K562 treated with DMSO at 1 percent for 4 hours (cell line): ENCODE data around the gene CBL. TPM values are rescaled to one million over a fixed set of nuclear protein-coding genes. Genes with fewer than 3 reads are reported as not detected.

Experiments used
- total RNA-seq: library from RNA; unstranded; fragments of 300-600 nt; gene quantifications from 2 replicates; pipeline ENCODE4 v1.2.3, GENCODE V29; 2022; ENCODE audit not compliant: insufficient read depth

Gene CBL
- total RNA-seq, result 11.8 and 12.7 TPM in 2 replicates

DNA sequence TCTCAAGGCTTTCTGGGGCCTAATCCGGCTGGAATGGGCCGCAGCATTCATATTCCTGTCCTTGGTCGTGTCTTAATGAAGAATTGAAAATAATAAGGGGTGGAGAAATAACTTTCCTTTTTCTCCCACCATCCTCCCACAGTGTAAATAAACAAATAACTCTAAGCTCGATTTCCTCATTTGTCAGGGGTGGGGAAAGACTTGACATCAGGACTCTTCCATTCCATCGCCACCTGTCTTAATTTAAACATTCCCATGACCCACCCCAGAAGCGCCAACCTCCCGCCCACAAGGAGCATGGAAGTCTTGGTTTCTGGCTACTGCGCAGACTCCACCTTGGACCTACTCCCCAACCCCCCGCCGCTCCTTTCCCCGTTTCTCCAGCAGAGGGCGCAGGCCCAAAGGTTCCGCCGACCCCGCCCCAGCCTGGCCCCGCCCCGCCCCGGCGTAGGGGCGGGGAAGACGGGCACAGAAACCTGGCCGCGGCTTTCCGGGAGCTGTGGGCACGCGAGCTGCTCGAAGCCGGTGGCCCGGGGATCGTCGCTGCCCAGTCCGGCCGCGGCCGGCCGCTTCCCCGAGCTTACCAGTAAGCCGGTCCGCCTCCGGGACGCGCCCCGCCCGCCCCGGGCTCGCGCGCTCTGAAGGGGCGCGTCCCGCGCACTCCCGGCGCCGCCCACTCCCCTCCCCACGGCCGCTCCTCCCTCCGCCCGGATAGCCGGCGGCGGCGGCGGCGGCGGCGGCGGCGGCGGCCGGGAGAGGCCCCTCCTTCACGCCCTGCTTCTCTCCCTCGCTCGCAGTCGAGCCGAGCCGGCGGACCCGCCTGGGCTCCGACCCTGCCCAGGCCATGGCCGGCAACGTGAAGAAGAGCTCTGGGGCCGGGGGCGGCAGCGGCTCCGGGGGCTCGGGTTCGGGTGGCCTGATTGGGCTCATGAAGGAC, at the start of gene CBL:
TSS of gene CBL (plus strand) at position 766 of the 937 bp plus-strand sequence. CDS start at position 845, 79 bp downstream.

DNA sequence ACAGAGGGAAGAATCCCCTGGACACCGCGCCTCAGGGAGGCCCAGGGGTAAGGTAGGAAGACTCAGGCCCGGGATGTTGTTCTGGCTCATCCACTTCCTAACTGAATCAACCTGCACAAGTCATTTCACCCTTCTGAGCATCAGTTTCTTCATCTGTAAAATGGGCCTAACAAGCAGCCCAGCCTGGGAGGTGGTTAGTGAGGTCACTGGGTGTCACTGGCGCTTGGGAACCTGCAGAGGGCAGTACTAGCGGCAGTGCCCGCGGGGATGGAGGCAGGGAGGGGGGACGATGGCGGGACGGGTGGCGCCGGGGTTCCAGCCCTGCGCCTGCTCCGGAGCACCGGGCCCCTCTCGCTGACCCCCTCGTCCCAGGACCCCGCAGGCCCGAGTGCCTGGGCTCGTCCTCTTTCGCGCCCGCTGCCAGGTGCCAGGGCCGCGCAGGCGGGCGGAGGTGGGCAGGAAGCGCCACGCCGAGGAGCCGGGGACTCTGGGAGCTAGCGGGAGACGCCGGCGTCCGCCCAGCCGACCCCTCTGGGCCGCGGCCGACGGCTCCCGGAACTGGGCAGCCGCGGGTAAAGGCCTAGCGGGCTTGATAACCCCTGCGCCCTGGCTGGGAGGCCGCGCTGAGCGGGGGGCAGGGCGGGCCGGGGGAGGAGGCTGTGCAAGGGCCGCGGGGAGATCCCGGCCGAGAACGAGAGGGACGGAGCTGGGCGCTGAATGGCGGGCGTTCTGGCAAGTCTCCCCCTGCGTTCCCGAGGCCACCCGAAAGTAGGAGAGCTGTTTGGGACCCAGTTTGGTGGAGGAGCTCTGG, 37.5 kb upstream of the CBL start, which contains the start of gene NLRX1:
TSS of gene NLRX1 (plus strand) at position 255 of the 811 bp plus-strand sequence. CDS start 2,679 bp downstream, outside the sequence.

DNA sequence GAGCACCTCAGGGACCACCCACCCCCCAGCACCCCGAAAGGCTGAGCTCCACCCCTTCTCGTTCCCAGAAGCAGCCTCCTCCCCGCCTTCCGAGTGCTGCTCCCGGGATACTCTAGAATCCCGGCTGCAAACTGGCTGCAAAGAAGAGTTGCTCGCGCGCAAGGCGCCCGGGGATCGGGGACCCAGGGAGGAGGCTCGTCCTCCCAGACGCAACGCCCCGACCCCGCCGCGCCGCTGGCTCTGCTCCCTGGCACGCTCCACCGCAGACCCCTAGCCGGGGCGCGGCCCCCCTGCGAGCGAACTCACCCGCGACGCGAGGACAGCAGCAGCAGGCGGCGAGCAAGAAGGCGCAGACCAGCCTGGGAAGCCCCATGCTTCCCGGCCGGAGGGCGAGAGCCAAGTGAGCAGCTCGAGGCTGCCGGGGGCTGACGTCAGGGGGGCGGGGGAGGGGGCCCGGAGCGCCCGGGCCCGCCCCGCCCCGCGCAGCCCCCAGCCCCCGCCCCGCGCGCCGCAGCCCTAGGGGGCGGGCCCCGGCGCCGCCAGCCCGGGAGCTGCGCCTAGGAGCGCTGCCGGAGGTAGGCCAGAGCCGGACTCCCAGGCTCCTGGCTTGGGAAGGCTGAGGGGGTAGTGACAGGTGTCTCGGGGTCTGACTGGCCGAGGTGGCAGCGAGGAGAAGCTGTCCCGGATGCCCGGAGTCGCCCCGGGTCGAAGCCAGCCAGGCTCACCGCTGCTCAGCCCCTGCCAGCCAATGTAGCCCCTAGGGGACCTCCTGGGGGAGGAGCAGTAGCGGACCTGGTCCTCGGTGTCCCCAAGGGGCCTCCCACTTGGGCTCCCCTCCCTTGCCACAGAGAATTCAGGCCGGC, 110.8 kb downstream of the CBL start, which contains the start of gene MCAM:
TSS of gene MCAM (minus strand) at position 402 of the 863 bp plus-strand sequence. CDS start at position 373, 29 bp downstream.

DNA sequence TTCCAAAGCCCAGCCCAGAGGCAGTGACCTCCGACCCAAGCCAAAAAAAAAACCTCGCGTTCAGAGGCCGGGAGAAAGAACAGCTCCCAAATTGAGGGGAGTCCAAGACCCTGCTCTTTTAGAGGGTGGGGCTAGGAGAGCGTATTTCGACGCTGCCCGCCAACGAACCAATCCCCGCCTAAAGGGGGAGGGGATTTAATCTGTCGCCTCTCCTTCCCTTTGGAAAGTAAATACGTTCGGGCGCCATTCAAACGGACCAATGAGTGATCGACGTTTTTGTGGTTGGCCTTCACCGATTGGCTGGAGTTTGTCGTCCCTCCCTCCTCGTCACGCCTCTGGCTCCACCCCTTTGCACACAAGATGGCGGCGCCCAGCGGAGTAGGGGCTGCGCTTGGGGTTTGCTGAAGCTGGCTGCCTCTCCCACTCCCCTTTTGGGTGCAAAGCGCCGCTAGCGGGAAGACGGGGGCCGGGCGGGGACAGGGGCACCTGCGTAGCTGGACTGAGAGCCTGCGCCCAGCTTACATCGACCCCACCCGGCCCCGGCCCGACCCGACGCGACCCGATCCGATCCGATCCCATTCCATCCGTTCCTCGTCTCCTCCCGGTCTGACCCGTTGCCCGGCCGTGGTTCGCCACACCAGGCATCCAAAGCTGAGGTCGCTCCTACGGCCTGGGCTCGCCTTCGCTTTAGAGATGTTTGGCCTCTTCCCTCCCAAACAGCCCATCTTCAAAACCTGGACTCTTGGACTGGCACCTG, 128.2 kb downstream of the CBL start, which contains the start of gene RNF26:
TSS of gene RNF26 (plus strand) at position 354 of the 757 bp plus-strand sequence. CDS start 596 bp downstream, outside the sequence.

DNA sequence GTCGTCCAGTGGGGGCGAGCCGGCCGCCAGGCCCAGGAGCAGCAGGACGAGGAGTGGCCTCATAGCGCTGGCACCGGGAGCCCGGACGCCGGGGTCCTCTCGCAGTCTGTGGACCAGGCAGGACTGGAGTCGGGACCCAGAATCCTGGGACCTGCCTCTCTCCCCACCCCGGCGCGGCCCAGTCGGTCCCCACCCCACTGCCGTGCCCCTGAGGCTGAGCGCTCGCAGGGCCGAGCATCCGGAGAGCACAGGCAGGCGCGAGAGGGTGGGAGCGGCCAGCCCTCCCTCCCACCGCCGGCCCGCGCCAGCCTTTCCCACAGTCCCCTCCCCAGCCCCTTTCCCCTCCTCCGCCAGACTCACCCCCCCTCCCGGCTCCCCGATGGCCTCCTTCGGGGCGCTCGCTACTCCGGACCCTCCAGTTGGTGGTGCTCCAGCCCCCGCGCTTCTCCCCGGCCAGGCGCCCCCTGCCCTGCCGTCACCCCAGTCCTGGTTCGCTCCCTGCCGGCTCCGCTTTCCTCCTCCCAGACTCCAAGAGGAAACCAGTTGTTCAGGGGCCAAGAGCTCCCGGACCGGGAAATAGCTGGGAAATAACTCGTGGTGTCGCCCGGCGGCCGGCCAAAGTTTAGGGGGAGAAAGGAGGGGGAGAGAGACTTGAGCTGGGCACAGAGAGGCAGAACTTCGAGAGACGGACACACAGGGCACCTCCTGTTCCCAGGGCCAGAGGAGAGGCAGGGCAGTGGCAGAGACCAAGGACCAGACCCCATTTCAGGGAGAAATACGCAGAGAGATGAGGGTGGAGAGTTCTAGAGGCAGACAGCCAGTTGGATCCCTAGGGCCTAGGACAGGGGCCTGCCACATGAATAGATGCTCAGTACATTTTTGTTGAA, 134.4 kb downstream of the CBL start, which contains the start of gene C1QTNF5:
TSS of gene C1QTNF5 (minus strand) at position 549 of the 887 bp plus-strand sequence. CDS start at position 63, 486 bp downstream.

DNA sequence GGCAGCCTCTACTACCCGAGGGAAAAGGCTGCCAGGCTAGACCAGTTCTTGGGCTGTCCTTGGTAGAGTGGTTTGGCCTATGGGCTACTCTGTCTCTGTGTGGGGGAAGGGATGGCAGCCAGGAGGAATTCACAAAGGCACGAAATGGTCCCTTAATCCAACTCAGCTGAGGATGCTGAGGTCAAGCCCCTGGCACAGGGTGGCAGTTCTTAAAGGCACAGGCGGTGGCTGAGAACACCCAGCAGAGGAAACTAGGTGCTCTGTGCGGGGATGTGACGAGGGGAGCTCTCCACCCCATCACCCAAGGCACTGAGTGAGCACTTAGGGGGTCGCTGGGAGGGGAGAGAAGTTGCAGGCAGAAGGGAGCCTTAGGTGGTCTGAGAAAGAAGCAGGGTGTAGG, 140.5 kb downstream of the CBL start, which contains the start of gene MFRP:
TSS of gene MFRP (minus strand) at position 101 of the 400 bp plus-strand sequence. CDS start 192 bp downstream, outside the sequence.

Other genes with a start within 250 kb of the CBL start
- gene FOXR1, start 234.6 kb upstream of the CBL start, total RNA-seq, result not detected in 2 replicates
- gene CENATAC, start 208.2 kb upstream of the CBL start, total RNA-seq, result 11.8 and 12.3 TPM in 2 replicates
- 1,661 and 1,791 TPM in 2 replicates for gene RPS25, start 188.0 kb upstream of the CBL start, total RNA-seq
- gene TRAPPC4, start 187.6 kb upstream of the CBL start, total RNA-seq, result 131 and 148 TPM in 2 replicates
- gene SLC37A4, start 175.5 kb upstream of the CBL start, total RNA-seq, result 36.3 and 44.7 TPM in 2 replicates
- 202 and 231 TPM in 2 replicates for gene HYOU1, start 149.1 kb upstream of the CBL start, total RNA-seq
- gene VPS11, start 138.5 kb upstream of the CBL start, total RNA-seq, result 31.8 and 39.9 TPM in 2 replicates
- gene HMBS, start 121.5 kb upstream of the CBL start, total RNA-seq, result 107 and 137 TPM in 2 replicates
- 41.8 and 50.8 TPM in 2 replicates for gene DPAGT1, start 104.5 kb upstream of the CBL start, total RNA-seq
- gene C2CD2L, start 99.0 kb upstream of the CBL start, total RNA-seq, result 27.8 and 33.7 TPM in 2 replicates
- gene HINFP, start 84.8 kb upstream of the CBL start, total RNA-seq, result 28.5 and 31.2 TPM in 2 replicates
- 0.17 TPM in 1 of 2 replicates, not detected in the other for gene ABCG4, start 57.3 kb upstream of the CBL start, total RNA-seq
- 1.6 and 2.0 TPM in 2 replicates for gene NLRX1, start 37.6 kb upstream of the CBL start, total RNA-seq
- not detected in 2 replicates for gene NHERF4, start 20.9 kb upstream of the CBL start, total RNA-seq
- gene MCAM, start 110.8 kb downstream of the CBL start, total RNA-seq, result 15.5 and 21.8 TPM in 2 replicates
- 39.5 and 47.2 TPM in 2 replicates for gene RNF26, start 128.2 kb downstream of the CBL start, total RNA-seq
- gene C1QTNF5, start 134.5 kb downstream of the CBL start, total RNA-seq, result not detected in 2 replicates
- gene MFRP, start 140.4 kb downstream of the CBL start, total RNA-seq, result not detected in 2 replicates
- gene USP2, start 175.4 kb downstream of the CBL start, total RNA-seq, result 6.6 and 6.8 TPM in 2 replicates
- gene THY1, start 216.8 kb downstream of the CBL start, total RNA-seq, result not detected in 2 replicates